LNCAP (cell line): ENCODE data around the gene LCE6A.

Source experiments
- CTCF ChIP-seq: fragments of 450-650 bp; IDR thresholded peaks from 2 replicates; pipeline ENCODE4 v1.5.1; 2017; ENCODE audit warnings: mild to moderate bottlenecking

The LCE6A gene

GRCh38 chr1:152823294-152823693 is 19.4 kb upstream of the LCE6A start:
- no peak for TF ChIP-seq CTCF

GRCh38 chr1:152824964-152825363 is 17.7 kb upstream of the LCE6A start:
- TF ChIP-seq CTCF, result no peak

- TF ChIP-seq CTCF, result no peak
Measured at GRCh38 chr1:152827173-152827572, 15.5 kb upstream of the LCE6A start, which contains the start of gene LCE1A. LCE1A (plus strand) TSS chr1:152827473; CDS start chr1:152827473, 0 bp downstream.

GRCh38 chr1:152836870-152837269 is 5.8 kb upstream of the LCE6A start:
- no peak for TF ChIP-seq CTCF

- TF ChIP-seq CTCF, result no peak
Measured at GRCh38 chr1:152855661-152856060, 13.0 kb downstream of the LCE6A start.

GRCh38 chr1:152858062-152858461 is 15.4 kb downstream of the LCE6A start:
- no peak for TF ChIP-seq CTCF

GRCh38 chr1:152859696-152860095 is 17.0 kb downstream of the LCE6A start, which contains the start of gene LCE7A:
LCE7A (plus strand) TSS chr1:152859996; CDS start chr1:152860698, 702 bp downstream.
- no peak for TF ChIP-seq CTCF

GRCh38 chr1:152860129-152860528 is 17.5 kb downstream of the LCE6A start:
- no peak for TF ChIP-seq CTCF
